ENCODE measurements around the gene CCDC88A. TPM values are rescaled to one million over a fixed set of nuclear protein-coding genes. Genes with fewer than 3 reads are reported as not detected.

The CCDC88A gene
- total and polyA plus RNA-seq, 2 donors (not counting 1 experiment from before 2014, with no cell fraction given) = 2.7 to 26.0 TPM

GRCh38 chr2:55459714-55460274 is 40.1 kb upstream of the CCDC88A start:
- H3K9me3 ChIP-seq (ENCODE audit: control extremely low read depth in 1 of 3, control insufficient read depth in 2 of 3, insufficient read depth in 1 of 3, low read length in 2 of 3) = peaks cover 0 to 7% (median 0%) of the 10 kb centered on the region in 3 donors
- no peak overlapping the region for H3K9ac ChIP-seq (ENCODE audit: low read length)
- Mint-ChIP-seq H3K27ac (no peak overlapping the region), H3K4me3 (no peak overlapping the region), H3K9me3 (ENCODE audit: insufficient read depth) (peaks cover 2% of the 10 kb centered on the region), H3K4me1 (no peaks in the 10 kb centered on the region), H3K27me3 (peaks cover 30% of the 10 kb centered on the region)
- no peaks in the 10 kb centered on the region for H4K20me1 ChIP-seq (ENCODE audit: control insufficient read depth, insufficient read depth, low read length, poor library complexity, severe bottlenecking)
- H3K36me3 ChIP-seq (replicated peaks in 1 of 2; ENCODE audit: control extremely low read depth in 1 of 2, control insufficient read depth in 1 of 2, extremely low read depth in 1 of 2, insufficient read depth in 2 of 2, low read length in 1 of 2) = no peaks in the 10 kb centered on the region
- intact Hi-C loops (cut with micrococcal nuclease) = no loop called here
- POLR2A ChIA-PET = no interaction called here
- no peak overlapping the region for H3K4me3 ChIP-seq (ENCODE audit: control extremely low read depth in 1 of 5, extremely low read depth in 1 of 5, insufficient read depth in 1 of 5, low read depth in 2 of 5, low read length in 4 of 5)
- H3K27me3 ChIP-seq (replicated peaks in 1 of 4; ENCODE audit: control extremely low read depth in 1 of 4, control insufficient read depth in 3 of 4, insufficient read depth in 4 of 4, low read length in 3 of 4) = peaks cover 0 to 5% (median 3%) of the 10 kb centered on the region in 4 experiments
- H3K4me2 ChIP-seq (replicated peaks; ENCODE audit: low read depth, low read length, poor library complexity, severe bottlenecking) = no peak overlapping the region
- no peak for ATAC-seq (ENCODE audit: low read depth)
- no peak overlapping the region for H3K27ac ChIP-seq (ENCODE audit: low read length in 2 of 2)
- no peak for TF ChIP-seq CTCF (IDR thresholded peaks at IDR 0.05)
- no peak for TF ChIP-seq EZH2 (IDR thresholded peaks at IDR 0.05; ENCODE audit: borderline replicate concordance, insufficient read depth, low read depth, low read length, poor library complexity, severe bottlenecking)
- DNase-seq = no peak
- CTCF ChIA-PET = no interaction called here
- H2AFZ ChIP-seq (ENCODE audit: insufficient read depth, low read depth, low read length, poor library complexity, severe bottlenecking) = no peak overlapping the region
- H3K79me2 ChIP-seq (ENCODE audit: control insufficient read depth, insufficient read depth, low read length) = no peaks in the 10 kb centered on the region
- 90% methylated on average over 10 of the region's 11 CpGs for WGBS (ENCODE audit: insufficient coverage)
- H3K4me1 ChIP-seq (ENCODE audit: control insufficient read depth in 2 of 2, insufficient read depth in 2 of 2, low read length in 2 of 2) = no peaks in the 10 kb centered on the region

GRCh38 chr2:55459279-55459678 is 39.6 kb upstream of the CCDC88A start:
- Histone ChIP-seq H4K20me1 (ENCODE audit: control insufficient read depth, insufficient read depth, low read length, poor library complexity, severe bottlenecking) (no peaks in the 10 kb centered on the region), H3K36me3 (replicated peaks in 1 of 2; ENCODE audit: control extremely low read depth in 1 of 2, control insufficient read depth in 1 of 2, extremely low read depth in 1 of 2, insufficient read depth in 2 of 2, low read length in 1 of 2) (no peaks in the 10 kb centered on the region), H3K9ac (ENCODE audit: low read length) (no peak overlapping the region), H3K9me3 (ENCODE audit: control extremely low read depth in 1 of 3, control insufficient read depth in 2 of 3, insufficient read depth in 1 of 3, low read length in 2 of 3) (peaks cover 0 to 7% (median 0%) of the 10 kb centered on the region in 3 donors), H2AFZ (ENCODE audit: insufficient read depth, low read depth, low read length, poor library complexity, severe bottlenecking) (no peak overlapping the region), H3K27ac (ENCODE audit: low read length in 2 of 2) (no peak overlapping the region), H3K4me3 (ENCODE audit: control extremely low read depth in 1 of 5, extremely low read depth in 1 of 5, insufficient read depth in 1 of 5, low read depth in 2 of 5, low read length in 4 of 5) (no peak overlapping the region), H3K4me1 (ENCODE audit: control insufficient read depth in 2 of 2, insufficient read depth in 2 of 2, low read length in 2 of 2) (no peaks in the 10 kb centered on the region), H3K27me3 (replicated peaks in 1 of 4; ENCODE audit: control extremely low read depth in 1 of 4, control insufficient read depth in 3 of 4, insufficient read depth in 4 of 4, low read length in 3 of 4) (peaks cover 0 to 5% (median 3%) of the 10 kb centered on the region in 4 experiments), H3K79me2 (ENCODE audit: control insufficient read depth, insufficient read depth, low read length) (no peaks in the 10 kb centered on the region), H3K4me2 (replicated peaks; ENCODE audit: low read depth, low read length, poor library complexity, severe bottlenecking) (no peak overlapping the region)
- TF ChIP-seq CTCF (IDR thresholded peaks at IDR 0.05) = no peak
- TF ChIP-seq EZH2 (IDR thresholded peaks at IDR 0.05; ENCODE audit: borderline replicate concordance, insufficient read depth, low read depth, low read length, poor library complexity, severe bottlenecking) = no peak
- Mint-ChIP-seq H3K4me1 (no peaks in the 10 kb centered on the region), H3K27me3 (peaks cover 24% of the 10 kb centered on the region), H3K9me3 (ENCODE audit: insufficient read depth) (peaks cover 2% of the 10 kb centered on the region), H3K4me3 (no peak overlapping the region), H3K27ac (no peak overlapping the region)
- intact Hi-C loops (cut with micrococcal nuclease) = no loop called here
- ATAC-seq (ENCODE audit: low read depth) (no peak), DNase-seq (no peak)
- CTCF ChIA-PET = no interaction called here
- WGBS (ENCODE audit: insufficient coverage) = no CpG with 5 or more reads among the region's 3 CpGs
- POLR2A ChIA-PET = no interaction called here

Data from B cell (primary cell).